HUES64 (cell line): ENCODE measurements around the gene PDE6D.

Source experiments
- H3K27ac ChIP-seq: 2 replicates; pipeline ENCODE4 v1.7.0; 2013; ENCODE audit warnings: low read depth, low read length, inconsistent platforms
- H3K27me3 ChIP-seq: 2 replicates; pipeline ENCODE4 v1.6.1; 2013; ENCODE audit warnings: mild to moderate bottlenecking, low read length; ENCODE audit not compliant: insufficient read depth
- H3K36me3 ChIP-seq: 2 replicates; pipeline ENCODE4 v1.6.1; 2013; ENCODE audit warnings: mild to moderate bottlenecking, low read length; ENCODE audit not compliant: insufficient read depth
- H3K4me1 ChIP-seq: 2 replicates; pipeline ENCODE4 v1.6.1; 2013; ENCODE audit warnings: mild to moderate bottlenecking, low read length, moderate library complexity; ENCODE audit not compliant: insufficient read depth
- H3K4me3 ChIP-seq: 2 replicates; pipeline ENCODE4 v1.5.1; 2013; ENCODE audit warnings: mild to moderate bottlenecking, low read length, moderate library complexity
- H3K9ac ChIP-seq: 2 replicates; pipeline ENCODE4 v1.6.1; 2013; ENCODE audit warnings: mild to moderate bottlenecking, low read depth, low read length
- H3K9me3 ChIP-seq: 2 replicates; pipeline ENCODE4 v1.6.1; 2013; ENCODE audit warnings: low read depth, low read length; ENCODE audit not compliant: insufficient read depth
- WGBS: fragments of 150-250, 120-280 bp; methylation state at CpG from one replicate; pipeline ENCODE4 v1.1.7; 2013; ENCODE audit warnings: missing lambda C conversion rate; 5-methylcytosine and 5-hydroxymethylcytosine counted together

The PDE6D gene

DNA sequence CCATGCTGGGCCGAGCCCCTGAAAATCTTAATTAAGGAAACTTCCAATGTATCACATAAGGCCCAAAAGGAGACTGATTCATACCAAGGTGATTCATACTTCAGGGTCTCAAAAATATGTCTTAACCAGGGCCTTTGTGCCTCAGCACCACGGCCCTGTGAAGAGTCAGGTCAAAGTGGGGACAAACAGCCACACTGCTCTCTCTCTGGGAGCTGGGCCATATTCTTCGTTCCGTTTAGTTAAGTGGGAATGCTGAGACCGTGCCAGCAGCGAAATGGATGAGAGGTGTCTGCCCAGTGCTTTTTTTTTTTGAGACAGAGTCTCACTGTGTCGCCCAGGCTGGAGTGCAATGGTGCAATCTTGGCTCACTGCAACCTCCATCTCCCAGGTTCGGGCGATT is 82.1 kb downstream of the PDE6D start:
- no peak overlapping the region for H3K9ac ChIP-seq
- no peak overlapping the region for H3K27ac ChIP-seq
- H3K4me3 ChIP-seq = no peak overlapping the region
- H3K9me3 ChIP-seq = no peaks in the 10 kb centered on the region
- no peaks in the 10 kb centered on the region for H3K36me3 ChIP-seq
- no peaks in the 10 kb centered on the region for H3K27me3 ChIP-seq
- no peaks in the 10 kb centered on the region for H3K4me1 ChIP-seq
- WGBS = 94% methylated on average over 9 of the region's 9 CpGs

- no peak overlapping the region for H3K9ac ChIP-seq
- H3K27me3 ChIP-seq = no peaks in the 10 kb centered on the region
- WGBS = 93% methylated on average over 2 of the region's 2 CpGs
- peaks cover 4% of the 10 kb centered on the region; the same call in 1 of the 2 replicates for H3K4me1 ChIP-seq
- H3K27ac ChIP-seq = no peak overlapping the region
- no peaks in the 10 kb centered on the region for H3K36me3 ChIP-seq
- H3K9me3 ChIP-seq = no peaks in the 10 kb centered on the region
- H3K4me3 ChIP-seq = no peak overlapping the region
Observed at GRCh38 chr2:231696004-231696367, 85.1 kb downstream of the PDE6D start.

GRCh38 chr2:231693956-231694355 is 87.1 kb downstream of the PDE6D start:
- Histone ChIP-seq H3K36me3 (no peaks in the 10 kb centered on the region), H3K9ac (no peak overlapping the region), H3K27ac (no peak overlapping the region), H3K4me1 (peaks cover 4% of the 10 kb centered on the region; the same call in 1 of the 2 replicates), H3K4me3 (no peak overlapping the region), H3K27me3 (no peaks in the 10 kb centered on the region), H3K9me3 (no peaks in the 10 kb centered on the region)
- 86% methylated on average over 7 of the region's 7 CpGs for WGBS

GRCh38 chr2:231692847-231693246 is 88.2 kb downstream of the PDE6D start:
- peaks cover 4% of the 10 kb centered on the region; the same call in 1 of the 2 replicates for H3K4me1 ChIP-seq
- H3K36me3 ChIP-seq = no peaks in the 10 kb centered on the region
- H3K9me3 ChIP-seq = no peaks in the 10 kb centered on the region
- no peak overlapping the region for H3K27ac ChIP-seq
- WGBS = 93% methylated on average over 13 of the region's 13 CpGs
- H3K27me3 ChIP-seq = no peaks in the 10 kb centered on the region
- no peak overlapping the region for H3K9ac ChIP-seq
- H3K4me3 ChIP-seq = no peak overlapping the region

DNA sequence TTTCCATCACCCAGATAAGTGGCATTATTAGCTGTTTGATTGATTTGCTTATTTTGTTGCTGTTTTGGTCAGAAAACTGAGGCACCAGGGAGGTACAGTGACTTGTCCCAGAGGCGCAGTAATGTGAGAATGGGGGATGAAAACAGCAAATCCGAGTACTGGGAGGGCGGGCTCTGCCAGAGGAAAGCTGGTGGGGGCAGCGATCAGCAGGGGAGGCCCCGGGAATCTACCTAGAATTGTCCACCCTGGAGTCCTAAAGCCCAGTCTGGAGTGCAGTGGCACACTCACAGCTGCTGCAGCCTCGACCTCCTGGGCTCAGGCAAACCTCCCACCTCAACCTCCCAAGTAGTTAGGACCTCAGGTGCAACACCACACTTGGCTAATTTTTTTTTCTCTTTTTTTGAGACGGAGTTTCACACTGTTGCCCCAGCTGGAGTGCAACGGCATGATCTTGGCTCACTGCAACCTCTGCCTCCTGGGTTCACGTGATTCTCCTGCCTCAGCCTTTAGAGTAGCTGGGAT is 89.8 kb downstream of the PDE6D start:
- H3K9ac ChIP-seq = no peak overlapping the region
- H3K27me3 ChIP-seq = no peaks in the 10 kb centered on the region
- no peaks in the 10 kb centered on the region for H3K9me3 ChIP-seq
- no peak overlapping the region for H3K4me3 ChIP-seq
- 59% methylated on average over 9 of the region's 9 CpGs for WGBS
- no peaks in the 10 kb centered on the region for H3K36me3 ChIP-seq
- peaks cover 9% of the 10 kb centered on the region; the same call in 1 of the 2 replicates for H3K4me1 ChIP-seq
- no peak overlapping the region for H3K27ac ChIP-seq

DNA sequence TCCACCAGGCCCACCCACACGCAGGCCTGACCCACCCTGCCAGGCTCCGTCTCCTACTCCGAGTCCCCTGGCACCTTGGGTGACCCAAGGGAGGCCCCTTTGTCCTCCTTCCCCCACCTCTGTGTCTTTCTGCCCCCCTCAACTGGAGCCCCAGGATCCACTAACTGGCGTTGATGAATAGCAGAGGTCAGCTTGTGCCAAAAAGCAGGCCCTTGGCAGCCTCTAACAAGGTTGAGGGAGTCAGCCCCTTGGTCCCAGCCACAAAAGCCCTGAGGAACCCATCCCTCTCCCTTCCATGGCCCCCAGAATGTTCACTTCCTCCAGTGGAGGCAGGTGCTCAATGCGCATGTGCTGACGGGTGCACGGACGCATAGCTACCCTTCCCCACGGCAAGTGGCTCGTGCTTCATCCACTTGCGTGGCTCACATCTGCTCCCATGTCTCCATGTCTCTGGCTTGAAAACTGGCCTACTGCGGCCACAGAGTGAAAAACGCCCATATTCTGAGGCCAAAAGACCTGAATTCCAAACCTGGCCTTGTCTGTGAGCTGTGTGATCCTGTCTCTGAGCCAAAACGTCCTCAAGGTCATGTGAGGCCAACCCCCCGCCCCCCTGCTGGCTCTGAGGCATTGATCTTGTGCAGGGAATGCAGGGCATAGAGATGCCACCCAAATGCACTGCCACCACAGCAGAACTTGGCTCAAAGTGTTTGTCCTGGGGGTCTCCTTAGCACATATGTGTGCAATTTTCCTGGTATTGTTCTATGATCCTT is 91.8 kb downstream of the PDE6D start:
- Histone ChIP-seq H3K36me3 (no peaks in the 10 kb centered on the region), H3K9ac (no peak overlapping the region), H3K4me3 (no peak overlapping the region), H3K9me3 (no peaks in the 10 kb centered on the region), H3K27ac (no peak overlapping the region; the same call in 1 of the 2 replicates), H3K27me3 (no peaks in the 10 kb centered on the region), H3K4me1 (peaks cover 14% of the 10 kb centered on the region; the same call in 1 of the 2 replicates)
- 84% methylated on average over 15 of the region's 15 CpGs for WGBS

GRCh38 chr2:231688719-231689118 is 92.4 kb downstream of the PDE6D start:
- Histone ChIP-seq H3K4me3 (no peak overlapping the region), H3K9ac (no peak overlapping the region), H3K27me3 (no peaks in the 10 kb centered on the region), H3K9me3 (no peaks in the 10 kb centered on the region), H3K36me3 (no peaks in the 10 kb centered on the region), H3K27ac (no peak overlapping the region), H3K4me1 (peaks cover 14% of the 10 kb centered on the region; the same call in 1 of the 2 replicates)
- 90% methylated on average over 17 of the region's 17 CpGs for WGBS

- Histone ChIP-seq H3K4me1 (peaks cover 14% of the 10 kb centered on the region; the same call in 1 of the 2 replicates), H3K4me3 (peak overlapping the region; percentile 50), H3K36me3 (no peaks in the 10 kb centered on the region), H3K27me3 (no peaks in the 10 kb centered on the region), H3K27ac (no peak overlapping the region; the same call in 1 of the 2 replicates), H3K9me3 (no peaks in the 10 kb centered on the region), H3K9ac (peak overlapping the region; percentile 83)
- WGBS = 96% methylated on average over 4 of the region's 4 CpGs
Observed at GRCh38 chr2:231687961-231688360, 93.1 kb downstream of the PDE6D start.

GRCh38 chr2:231687133-231687852 is 93.8 kb downstream of the PDE6D start:
- 35% methylated on average over 13 of the region's 14 CpGs for WGBS
- Histone ChIP-seq H3K9me3 (no peaks in the 10 kb centered on the region), H3K27ac (peak overlapping the region; percentile 69), H3K27me3 (no peaks in the 10 kb centered on the region), H3K4me3 (peak overlapping the region; percentile 50), H3K9ac (peak overlapping the region; percentile 83), H3K36me3 (no peaks in the 10 kb centered on the region), H3K4me1 (peaks cover 14% of the 10 kb centered on the region; the same call in 1 of the 2 replicates)

DNA sequence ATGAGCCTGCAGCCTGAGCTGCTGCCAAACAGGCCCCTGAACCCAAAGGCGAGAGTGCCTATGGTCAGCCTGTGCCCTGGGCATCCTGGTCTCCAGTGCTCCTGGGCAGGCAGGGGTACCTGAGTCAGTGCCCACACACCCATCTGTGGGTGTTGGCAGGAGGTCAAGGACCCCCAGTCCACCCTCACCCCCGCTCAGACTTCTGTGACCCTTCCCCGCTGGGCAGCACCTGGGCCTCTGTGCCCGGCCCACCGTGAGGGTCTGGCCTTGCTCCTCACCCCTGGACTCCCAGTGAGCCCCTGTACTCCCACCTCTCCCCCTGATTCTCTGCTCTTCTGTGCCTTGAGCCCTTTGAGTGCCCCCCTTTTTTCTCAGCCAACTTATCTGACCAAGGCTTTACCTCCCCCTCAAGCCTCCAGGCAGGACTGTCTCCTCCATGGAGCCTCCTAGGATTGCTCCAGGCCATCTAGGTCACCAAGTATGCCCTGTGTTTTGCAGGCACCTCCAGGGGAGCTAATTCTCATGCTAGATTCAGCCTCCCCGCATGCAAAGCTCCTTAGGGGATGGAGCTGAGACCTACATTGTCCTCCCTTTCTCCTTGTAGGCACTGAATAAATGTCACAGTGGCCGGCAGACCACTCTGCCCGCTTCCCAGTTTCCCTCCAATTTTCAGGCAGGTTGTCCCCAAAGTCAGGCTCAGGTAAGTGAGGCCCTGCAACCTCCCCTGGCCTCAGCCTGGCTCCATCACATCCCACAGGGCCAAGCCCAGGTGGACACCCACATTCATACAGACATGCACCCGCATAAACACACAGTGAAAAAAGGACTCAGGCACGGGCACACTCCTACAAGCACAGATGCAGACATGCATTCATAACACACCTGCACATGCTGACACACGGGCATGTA is 94.6 kb downstream of the PDE6D start:
- no peak overlapping the region for H3K27ac ChIP-seq
- H3K9me3 ChIP-seq = no peaks in the 10 kb centered on the region
- H3K4me3 ChIP-seq = peak overlapping the region; percentile 11; the same call in 1 of the 2 replicates
- 77% methylated on average over 11 of the region's 11 CpGs for WGBS
- H3K36me3 ChIP-seq = no peaks in the 10 kb centered on the region
- H3K27me3 ChIP-seq = no peaks in the 10 kb centered on the region
- peaks cover 17% of the 10 kb centered on the region; the same call in 1 of the 2 replicates for H3K4me1 ChIP-seq
- H3K9ac ChIP-seq = no peak overlapping the region
